Vagina (tissue), 2 donors: ENCODE measurements around the gene BRSK2.

Source experiments
- CTCF ChIP-seq, 3 experiments: fragments of 450-650 bp in 2 of 3; fragments of 200-600 bp in 1 of 3; sonication (generic) in 1 of 3; IDR thresholded peaks; one replicate each; pipeline ENCODE4 v1.5.1; 2017 to 2019; ENCODE audit warnings: antibody characterized with exemption in 3 of 3, mild to moderate bottlenecking in 2 of 3, moderate library complexity in 2 of 3
- POLR2AphosphoS5 ChIP-seq, 2 donors: sonication (generic); formaldehyde crosslinking; IDR thresholded peaks; one replicate each; pipeline ENCODE4 v1.9.0; 2017; ENCODE audit warnings: antibody characterized with exemption in 2 of 2, mild to moderate bottlenecking in 2 of 2, low read depth in 1 of 2; ENCODE audit not compliant: insufficient read depth in 1 of 2

GRCh38 chr11:1506981-1507380, 117.2 kb downstream of the BRSK2 start:
- TF ChIP-seq CTCF (IDR thresholded peaks at IDR 0.05) (no peak), POLR2AphosphoS5 (IDR thresholded peaks at IDR 0.05; ENCODE audit: insufficient read depth in 1 of 2, low read depth in 1 of 2) (no peak)
